NCI-H345 treated with DMSO at 0.1 percent for 48 hours (cell line): ENCODE measurements around the gene NRTN.

ENCODE experiments used
- DNase-seq: peaks from one replicate; lab custom pipeline; 2025; ENCODE audit not compliant: unreplicated experiment; lab: John Stamatoyannopoulos, UW

Gene NRTN

DNA sequence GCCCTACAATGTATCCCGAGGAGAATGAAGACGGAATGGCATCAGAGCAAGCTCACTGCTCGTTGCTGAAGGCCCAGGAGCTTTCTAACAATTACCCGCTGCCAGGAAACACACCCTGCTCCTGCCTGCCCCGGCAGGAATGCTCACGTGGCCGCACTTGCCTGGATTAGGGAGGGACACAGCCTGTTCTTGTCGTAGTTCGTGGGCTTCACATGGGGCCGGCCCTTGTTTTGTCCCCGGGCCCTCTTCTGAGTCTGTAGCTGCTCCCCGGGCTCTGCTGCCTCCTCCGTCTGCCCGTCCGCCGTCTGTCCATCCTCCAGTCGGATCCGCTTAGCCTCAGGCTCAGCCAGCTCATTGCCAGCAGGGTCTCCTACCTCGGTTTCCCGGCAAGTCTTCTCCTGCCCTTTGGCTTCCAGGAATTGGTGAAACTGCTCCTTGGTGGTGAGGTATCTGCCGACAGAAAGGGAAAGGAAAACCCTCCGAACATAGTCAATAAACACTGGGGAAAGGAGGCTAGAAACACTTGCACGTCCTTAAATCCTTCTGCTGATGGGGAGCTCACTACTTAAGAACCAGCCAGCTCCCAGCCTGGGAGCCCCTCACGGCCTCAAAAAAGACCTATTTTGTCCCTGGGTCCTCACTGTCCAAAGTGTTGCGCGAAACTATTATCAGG is 14.8 kb upstream of the NRTN start:
- no peak for DNase-seq

GRCh38 chr19:5790559-5791520 is 14.0 kb upstream of the NRTN start, which contains the start of gene DUS3L:
Gene DUS3L (minus strand): TSS chr19:5791163. CDS start chr19:5791141, 22 bp downstream.
- peak; percentile 97 for DNase-seq

GRCh38 chr19:5792224-5792623 is 12.6 kb upstream of the NRTN start:
- no peak for DNase-seq

- DNase-seq = no peak
These were observed 11.7 kb upstream of the NRTN start for GRCh38 chr19:5793188-5793587.

- no peak for DNase-seq
These were observed 9.4 kb upstream of the NRTN start for GRCh38 chr19:5795382-5795919.

DNA sequence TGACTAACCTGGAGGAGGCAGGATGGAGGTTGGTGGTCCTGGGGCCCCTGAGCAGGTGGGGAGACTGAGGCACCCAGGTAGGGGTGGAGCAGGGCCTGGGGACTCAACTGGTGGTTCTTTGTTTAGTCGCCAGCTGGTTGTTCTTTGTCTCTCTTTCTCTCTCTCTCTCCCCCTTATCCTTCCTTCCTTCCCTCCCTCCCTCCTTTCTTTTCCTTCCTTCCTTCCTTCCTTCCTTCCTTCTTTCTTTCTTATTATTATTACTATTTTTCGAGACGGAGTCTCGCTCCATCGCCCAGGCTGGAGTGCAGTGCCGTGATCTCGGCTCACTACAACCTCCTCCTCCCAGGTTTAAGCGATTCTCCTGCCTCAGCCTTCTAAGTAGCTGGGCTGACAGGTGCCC is 6.6 kb upstream of the NRTN start:
- no peak for DNase-seq

DNA sequence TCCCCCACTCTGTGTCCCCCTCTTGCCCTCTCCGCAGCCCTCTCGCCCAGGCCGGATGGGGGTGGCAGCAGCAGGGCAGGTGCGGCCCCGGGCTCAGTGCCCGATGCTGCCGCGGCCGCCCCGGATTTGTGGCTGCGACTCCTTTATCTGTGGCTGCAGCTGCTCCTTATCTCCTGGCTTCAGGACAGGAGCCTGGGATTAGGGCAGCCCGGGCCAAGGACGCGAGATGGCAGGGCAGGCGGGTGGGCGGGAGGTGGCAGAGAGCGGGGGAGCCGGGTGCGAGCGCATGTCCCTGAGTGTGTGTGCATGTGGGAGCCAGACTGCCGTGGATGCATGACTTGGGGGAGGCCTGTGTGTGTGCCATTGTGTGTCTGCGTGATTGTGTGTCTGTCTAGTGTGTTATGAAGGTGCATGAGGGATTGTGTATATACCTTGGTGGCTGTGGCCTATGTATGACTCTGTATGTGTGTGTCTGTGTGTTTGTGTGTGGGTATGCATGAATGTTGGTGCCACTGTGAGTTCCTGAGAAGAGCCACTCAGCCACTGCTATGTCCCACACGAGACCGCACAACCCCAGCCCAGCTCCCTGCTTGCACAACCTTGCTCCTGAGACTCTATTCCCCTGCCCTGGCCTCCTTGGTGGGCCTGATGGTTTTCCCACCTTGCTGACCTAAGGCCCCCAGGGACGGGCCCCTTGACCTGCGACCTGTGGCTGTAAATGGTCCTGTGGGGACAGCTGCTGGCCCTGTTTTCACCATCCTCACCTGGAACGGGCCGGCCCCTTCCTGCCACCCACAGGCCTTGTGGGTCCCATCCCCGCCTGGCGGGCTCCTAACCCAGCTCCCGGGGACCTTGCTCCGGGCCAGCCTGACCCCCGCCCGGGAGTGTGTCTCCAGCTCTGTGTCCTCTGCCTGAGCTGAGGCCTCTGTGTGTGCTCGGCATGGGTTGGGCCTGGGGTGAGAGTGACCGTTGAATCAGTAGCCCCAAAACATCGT is 5.3 kb upstream of the NRTN start:
- DNase-seq = no peak

- no peak for DNase-seq
These were observed 4.3 kb upstream of the NRTN start for GRCh38 chr19:5800361-5801270.

DNA sequence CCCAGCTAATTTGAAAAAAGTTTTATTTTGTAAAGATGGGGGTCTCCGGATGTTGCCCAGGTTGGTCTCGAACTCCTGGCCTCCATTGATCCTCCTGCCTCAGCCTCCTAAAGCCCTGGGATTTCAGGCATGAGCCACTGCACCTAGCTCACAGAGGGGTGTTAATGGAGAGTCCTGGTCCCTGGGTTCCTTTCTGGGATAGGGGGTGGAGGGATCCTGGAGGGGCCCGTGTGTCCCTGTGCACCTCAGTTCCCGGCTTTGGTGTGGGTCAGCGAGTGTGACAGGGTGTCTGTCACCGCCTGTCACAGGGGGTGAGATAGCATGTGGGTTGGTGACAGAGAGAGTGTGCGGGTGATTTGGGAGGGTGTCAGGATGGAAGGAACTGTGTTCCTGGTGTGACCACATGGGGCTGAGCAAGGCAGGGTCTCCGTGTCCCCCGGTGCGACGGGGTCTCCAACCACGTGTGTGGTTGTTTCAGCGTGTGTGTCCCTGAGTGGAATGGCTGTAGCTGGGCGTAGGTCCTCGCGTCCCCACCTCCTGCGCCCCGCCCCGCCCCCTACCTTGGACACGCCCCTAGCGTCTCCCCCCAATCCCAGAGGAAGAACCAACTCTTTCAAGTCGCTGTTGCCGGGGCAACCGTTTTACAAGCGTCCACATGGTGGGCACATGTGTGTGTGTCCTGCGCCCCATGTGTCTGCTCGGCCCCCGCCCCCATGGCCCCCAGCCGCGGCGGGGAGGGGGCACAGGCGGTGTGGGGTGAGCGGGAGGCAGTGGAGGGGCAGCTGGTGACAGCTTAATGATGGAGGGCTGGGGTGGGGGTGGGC is 2.9 kb upstream of the NRTN start:
- no peak for DNase-seq

- no peak for DNase-seq
These were observed 1.5 kb upstream of the NRTN start for GRCh38 chr19:5803441-5803751.

- DNase-seq = peak; percentile 81
These were observed 933 bp upstream of the NRTN start for GRCh38 chr19:5803752-5804515.

DNA sequence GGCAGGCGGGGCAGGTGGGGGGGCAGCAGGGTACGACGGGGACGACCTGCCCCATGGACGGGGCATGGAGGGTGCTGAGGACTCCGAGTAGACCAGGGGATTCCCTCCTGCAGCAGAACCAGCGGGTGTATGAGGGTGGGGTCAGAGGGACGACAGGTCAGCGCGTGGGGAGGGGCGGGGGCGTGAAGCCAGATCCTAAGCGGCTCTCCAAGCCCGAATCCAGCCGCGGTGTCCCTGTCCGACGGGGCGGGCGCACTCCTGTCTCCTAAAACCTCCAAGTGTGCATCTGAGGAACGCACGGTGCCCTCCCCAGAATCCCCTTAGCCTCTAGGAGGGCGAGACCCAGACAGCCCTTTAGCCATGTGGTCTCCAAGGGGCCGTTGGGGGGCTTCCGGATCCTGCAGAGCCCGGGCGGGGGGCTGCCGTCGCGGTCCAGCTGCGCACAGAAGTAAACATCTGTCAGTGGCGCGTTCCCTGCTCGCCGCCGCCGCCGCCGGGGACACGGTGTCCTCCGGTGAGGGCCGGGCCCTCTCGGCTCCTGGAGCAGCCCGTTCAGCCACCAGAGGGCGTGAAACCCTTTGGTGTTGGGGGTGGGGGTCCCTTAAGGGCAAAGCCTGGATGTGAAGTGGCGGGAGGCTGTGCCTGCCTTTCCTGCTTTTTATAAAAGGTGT is 730 bp downstream of the NRTN start:
- peak; percentile 53 for DNase-seq

GRCh38 chr19:5806133-5806489 is 1.2 kb downstream of the NRTN start:
- no peak for DNase-seq

DNA sequence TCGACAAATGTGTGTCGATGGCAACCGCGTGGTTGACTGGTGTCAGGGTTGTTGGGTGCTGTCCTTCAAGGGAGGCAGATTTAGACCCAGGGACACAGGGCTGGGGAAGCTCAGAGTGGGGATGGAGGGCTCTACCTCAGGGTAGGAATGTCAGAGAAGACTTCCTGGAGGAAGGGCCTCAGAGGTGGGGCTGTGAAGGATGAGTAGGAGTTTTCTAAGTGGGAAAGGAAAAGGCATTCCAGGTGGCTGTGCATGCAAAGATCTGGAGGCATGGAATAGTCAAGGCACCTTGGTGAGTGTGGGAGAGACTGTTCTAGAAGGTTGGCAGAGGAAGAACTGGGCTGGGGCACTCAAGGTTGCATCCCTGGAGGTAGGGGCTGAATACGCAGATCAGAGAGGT is 2.0 kb downstream of the NRTN start:
- DNase-seq = no peak

DNA sequence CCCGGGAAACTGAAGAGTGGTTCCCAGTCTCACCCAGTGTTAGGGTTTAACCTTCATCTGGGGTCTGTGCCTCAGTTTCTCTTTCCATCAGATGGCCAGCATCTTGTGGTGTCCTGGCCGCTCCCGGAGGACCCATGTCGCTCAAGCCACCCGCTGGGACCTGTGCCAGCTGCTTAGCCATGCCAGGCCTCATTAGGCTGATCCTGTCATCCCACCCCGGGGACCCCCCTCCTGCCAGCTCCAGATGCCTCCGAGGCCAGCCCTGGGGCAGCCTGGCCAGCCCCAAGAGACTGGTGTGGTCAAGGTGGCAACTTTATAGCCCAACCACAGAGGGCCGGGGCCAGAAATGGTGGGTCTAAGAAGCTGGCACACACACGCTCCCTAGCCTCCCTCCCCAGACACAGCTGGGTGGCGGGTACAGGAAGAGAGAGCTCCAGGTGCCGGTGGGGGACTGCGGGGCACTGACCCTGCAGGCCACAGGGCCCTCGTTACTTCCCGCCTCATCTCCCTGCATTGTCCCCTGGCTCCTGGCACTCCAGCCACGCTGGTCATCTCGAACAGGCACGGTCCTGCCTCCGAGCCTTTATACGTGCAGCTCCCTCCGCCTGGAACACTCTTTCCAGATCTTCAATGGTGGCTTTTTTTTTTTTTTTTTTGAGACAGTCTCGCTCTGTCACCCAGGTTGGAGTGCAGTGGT is 3.4 kb downstream of the NRTN start:
- no peak for DNase-seq

- DNase-seq = no peak
These were observed 4.2 kb downstream of the NRTN start for GRCh38 chr19:5809053-5809452.

DNA sequence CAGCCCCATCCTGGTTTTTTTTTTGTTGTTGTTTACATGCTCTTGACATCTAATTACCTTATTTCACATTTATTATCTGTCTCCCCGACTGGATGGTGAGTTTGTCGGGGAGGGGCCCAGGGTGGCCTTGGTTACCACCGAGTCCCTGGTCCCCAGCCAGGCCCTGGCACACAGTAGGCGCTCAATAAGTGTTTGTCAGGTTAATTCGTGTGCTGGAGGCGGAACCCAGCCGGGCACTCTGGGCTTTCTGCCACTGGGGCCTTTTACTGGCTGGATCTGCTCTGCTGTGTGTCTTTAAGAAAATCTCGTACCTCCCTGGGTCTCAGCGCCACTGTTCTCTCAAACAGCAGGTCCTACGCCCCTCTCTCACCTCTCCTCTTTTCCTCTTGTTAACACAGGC is 4.6 kb downstream of the NRTN start:
- DNase-seq = no peak
